GM18502 (cell line): ENCODE data around the gene ARPC4.
A peak's percentile ranks its signal among the peaks of the same experiment; 100 is the strongest.
"Not testable (repeated sequence)": the region's sequence is repeated elsewhere in the genome, so short reads cannot be mapped to it uniquely, and the experiment has no call there.

ENCODE experiments used
- ATAC-seq: cut with Tn5 transposase; IDR thresholded peaks from one replicate; pipeline ENCODE4 v1.9.1; 2021; ENCODE audit warnings: mild to moderate bottlenecking; ENCODE audit not compliant: unreplicated experiment, poor library complexity

Gene ARPC4

GRCh38 chr3:9815986-9816385 lies 23.1 kb downstream of the ARPC4 start:
- no peak for ATAC-seq

DNA sequence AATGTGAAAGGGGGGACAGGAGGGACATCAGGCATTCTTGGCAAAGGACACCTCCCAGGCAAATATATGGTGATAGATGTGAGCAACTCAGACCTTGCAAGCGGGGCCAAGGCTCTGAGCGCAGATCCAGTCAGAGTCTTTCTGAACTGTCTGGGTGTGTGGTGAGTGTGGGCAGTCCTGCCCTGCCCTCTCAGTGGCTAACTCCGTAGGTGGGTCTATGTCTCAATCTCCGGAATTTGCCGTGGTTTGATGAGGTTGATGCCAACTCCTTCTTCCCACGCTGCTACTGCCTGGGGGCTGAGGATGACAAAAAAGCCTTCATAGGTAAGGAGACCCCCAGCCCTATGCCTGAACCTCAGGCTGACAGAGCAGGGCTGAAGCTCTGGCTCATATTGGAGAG lies 24.6 kb downstream of the ARPC4 start:
- no peak for ATAC-seq

GRCh38 chr3:9818666-9819335 lies 25.9 kb downstream of the ARPC4 start:
- no peak for ATAC-seq

GRCh38 chr3:9820543-9820942 lies 27.7 kb downstream of the ARPC4 start:
- no peak for ATAC-seq

DNA sequence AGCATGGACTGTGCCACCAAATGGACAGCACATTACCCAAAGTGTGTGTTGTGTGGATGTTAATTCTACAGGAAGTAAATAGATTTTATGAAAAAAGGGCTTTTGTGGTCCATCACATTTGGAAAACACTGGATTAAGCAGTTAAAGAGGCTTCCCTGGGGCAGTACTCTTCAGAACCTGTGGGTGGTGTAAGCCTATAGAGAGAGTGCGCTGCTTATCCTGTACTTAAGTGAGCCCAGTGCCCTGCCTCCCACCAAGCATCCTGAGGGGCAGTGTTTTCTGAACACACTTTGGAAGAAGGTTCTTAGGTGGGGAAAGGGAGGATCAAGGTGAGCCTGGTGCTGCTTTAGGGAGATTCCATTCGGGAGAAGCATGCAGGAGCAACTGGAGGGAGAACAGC lies 28.1 kb downstream of the ARPC4 start:
- ATAC-seq = no peak

- no peak for ATAC-seq
Observed at GRCh38 chr3:9825451-9826040, 32.7 kb downstream of the ARPC4 start.

DNA sequence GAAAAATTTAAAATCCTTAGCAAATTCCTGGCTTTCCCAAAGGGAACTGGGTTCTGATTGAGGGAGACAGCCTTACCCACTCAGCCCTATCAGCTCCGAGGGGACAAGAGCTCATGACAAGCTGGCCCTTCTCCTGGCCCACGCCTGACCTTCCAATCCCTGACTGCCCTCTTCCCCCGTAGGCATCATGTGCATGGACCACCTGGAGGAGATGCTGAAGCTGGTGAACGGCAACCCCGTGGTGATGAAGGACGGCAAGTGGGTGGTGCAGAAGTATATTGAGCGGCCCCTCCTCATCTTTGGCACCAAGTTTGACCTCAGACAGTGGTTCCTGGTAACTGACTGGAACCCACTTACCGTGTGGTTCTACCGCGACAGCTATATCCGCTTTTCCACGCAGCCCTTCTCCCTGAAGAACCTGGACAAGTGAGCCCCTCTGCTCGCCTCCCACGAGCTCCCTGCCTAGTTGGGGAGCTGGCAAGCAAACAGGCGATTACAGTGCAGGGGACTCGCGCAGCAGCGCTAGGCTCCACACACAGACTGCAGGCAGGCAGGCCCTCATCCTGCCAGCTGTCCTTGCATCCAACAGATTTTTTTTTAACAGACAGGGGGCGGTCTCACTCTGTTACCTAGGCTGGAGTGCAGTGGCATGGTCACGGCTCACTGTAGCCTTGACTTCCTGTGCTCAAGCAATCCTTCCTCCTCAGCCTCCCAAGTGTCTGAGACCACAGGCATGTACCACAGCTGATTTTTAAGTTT lies 34.1 kb downstream of the ARPC4 start:
- no peak for ATAC-seq

DNA sequence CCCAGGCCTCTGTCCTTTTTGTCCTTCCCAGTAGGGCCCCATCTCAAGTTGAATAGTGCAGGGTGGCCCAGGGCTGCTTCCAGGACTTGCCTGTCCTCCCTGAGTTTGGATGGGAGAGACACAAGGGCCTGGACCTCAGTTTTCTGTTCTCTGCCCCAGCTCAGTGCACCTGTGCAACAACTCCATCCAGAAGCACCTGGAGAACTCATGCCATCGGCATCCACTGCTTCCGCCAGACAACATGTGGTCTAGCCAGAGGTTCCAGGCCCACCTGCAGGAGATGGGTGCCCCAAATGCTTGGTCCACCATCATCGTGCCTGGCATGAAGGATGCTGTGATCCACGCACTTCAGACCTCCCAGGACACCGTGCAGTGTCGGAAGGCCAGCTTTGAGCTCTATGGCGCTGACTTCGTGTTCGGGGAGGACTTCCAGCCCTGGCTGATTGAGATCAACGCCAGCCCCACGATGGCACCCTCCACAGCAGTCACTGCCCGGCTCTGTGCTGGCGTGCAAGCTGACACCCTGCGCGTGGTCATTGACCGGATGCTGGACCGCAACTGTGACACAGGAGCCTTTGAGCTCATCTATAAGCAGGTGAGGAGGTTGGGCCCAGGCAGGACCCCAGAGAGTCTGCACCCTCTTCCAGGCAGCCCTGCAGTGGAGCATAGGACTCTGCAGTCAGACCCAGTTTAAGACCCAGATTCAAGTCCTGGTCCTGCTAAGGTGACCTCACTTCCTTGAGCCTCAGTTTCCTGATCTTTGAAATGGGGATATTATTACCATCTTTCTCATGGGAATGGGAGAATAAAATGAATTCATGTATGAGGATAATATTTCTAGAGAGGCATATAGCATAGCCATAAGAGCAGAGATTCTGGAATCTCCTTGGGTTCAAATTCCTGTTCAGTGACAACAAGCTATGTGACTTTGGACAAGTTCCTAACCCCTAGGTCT lies 36.2 kb downstream of the ARPC4 start:
- no peak for ATAC-seq

GRCh38 chr3:9831253-9831652 lies 38.4 kb downstream of the ARPC4 start:
- ATAC-seq = no peak

DNA sequence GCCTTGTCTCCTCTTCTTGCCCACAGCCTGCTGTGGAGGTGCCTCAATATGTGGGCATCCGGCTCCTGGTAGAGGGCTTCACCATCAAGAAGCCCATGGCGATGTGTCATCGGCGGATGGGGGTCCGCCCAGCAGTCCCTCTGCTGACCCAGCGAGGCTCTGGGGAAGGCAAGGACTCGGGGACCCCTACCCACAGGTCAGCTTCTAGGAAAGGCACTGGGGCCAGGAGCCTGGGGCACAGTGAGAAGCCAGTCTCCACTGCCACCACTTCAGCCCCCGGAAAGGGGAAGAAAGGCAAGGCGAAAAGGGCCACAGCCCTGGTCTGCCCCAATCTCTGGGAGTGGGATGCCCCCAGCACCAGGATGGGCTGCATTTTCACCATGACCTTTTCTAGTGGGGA lies 40.2 kb downstream of the ARPC4 start:
- ATAC-seq = no peak

- no peak for ATAC-seq
Observed at GRCh38 chr3:9834520-9835380, 41.9 kb downstream of the ARPC4 start.

DNA sequence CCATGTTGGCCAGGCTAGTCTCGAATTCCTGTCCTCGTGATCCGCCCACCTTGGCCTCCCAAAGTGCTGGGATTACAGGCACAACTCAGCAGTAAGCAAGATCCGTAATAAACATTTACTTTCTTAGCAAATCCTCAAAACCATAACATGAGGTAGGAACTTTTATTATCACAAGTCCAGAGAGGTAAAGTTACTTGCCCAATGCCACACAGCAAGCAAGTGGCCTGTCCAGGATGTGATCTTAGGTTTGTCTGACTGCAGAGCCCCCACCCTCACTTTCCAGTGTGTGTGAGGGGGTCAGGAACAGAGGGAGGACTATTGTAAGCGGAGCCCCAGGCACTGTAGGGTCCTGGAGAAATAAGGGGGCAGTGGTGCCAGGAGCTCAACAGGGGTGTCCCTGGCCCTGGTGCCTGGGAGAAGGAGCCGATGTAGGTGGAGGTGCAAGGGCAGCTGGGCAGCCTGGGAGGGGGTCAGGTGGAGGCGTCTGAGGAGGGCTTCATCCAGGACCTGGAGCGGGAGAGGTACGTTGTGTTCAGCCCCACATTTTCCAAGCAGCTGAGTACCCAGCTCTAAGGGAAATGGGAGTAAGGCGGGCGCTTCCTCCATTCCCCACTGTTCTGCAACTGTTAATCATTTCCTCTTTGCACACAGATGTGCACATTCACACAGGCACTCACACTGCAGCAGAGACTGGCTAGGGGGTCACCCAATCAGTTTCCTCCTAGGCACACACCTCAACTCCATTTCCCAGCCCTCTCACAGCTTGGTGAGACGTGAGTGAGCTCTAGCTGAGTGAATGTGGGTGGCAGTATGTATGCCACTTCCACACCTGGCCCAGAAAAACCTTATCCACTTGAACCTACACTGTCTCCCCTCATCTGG lies 45.1 kb downstream of the ARPC4 start:
- ATAC-seq = no peak

GRCh38 chr3:9838856-9839255 lies 46.0 kb downstream of the ARPC4 start:
- no peak for ATAC-seq

GRCh38 chr3:9841015-9841414 lies 48.1 kb downstream of the ARPC4 start:
- no peak for ATAC-seq

- ATAC-seq = peak; percentile 98
Observed at GRCh38 chr3:9843715-9844438, 51.0 kb downstream of the ARPC4 start, which contains the start of gene RPUSD3. Gene RPUSD3 (minus strand): TSS chr3:9844008. CDS start chr3:9843990, 18 bp downstream.

DNA sequence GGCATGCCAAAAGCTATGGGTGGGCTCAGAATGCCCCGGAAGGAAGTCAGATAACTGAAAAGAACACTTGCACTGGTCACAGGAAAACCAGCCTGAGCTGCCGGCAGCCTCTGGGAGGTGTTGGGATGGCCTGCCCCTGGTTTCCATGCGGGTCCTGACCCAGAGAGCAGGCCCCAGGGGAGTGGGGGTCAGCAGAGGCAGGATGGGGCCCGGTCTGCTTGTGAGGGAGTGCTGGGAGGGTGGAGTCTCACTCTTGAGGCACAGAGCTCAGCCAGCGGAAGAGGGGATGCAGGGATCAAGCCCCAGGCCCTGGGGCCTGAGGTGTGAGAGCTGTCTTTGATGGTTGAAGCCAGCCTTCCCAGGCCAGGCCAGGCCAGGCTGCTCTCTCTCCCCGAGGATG lies 53.3 kb downstream of the ARPC4 start:
- no peak for ATAC-seq

DNA sequence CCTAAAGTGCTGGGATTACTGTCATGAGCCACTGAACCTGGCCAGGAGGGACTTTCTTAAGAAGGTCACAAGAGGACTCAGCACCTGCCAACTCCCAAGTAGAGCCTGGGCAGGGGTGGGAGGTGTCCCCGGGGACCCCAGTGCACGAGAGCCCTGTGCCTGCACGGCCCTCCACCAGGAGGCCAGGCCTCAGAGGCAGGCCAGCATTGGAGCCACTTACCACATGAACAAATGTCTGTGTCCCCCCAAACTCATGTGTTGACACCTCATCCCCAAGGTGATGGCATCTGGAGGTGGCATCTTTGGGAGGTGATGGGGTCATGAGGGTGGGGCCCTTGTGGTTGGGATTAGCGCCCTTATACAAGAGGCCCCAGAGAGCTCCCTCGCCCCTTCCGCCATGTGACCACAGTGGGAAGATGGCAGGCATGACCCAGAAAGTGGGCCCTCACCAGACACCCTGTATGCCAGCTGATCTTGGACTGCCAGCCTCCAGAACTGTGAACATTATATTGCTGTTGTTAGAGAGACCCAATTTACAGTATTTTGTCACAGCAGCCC lies 54.1 kb downstream of the ARPC4 start:
- no peak for ATAC-seq

- not testable (repeated sequence) for ATAC-seq
Observed at GRCh38 chr3:9847870-9848269, 55.0 kb downstream of the ARPC4 start.
